Tibial artery (tissue), 4 donors: ENCODE data around the gene IL23R.

Experiments used
- DNase-seq, 2 donors: peaks; one replicate each; pipeline ENCODE4 v3.0.0-alpha.2; 2019
- H3K27ac ChIP-seq, 2 donors: fragments of 200-600 bp; sonication (generic) in 1 of 2; 1 replicate in 1 of 2; 2 replicates in 1 of 2; pipeline ENCODE4 v1.5.1; 2018 to 2019; ENCODE audit warnings: mild to moderate bottlenecking in 1 of 2
- H3K27me3 ChIP-seq, 2 donors: fragments of 200-600 bp; sonication (generic) in 1 of 2; one replicate each; pipeline versions ENCODE4 v1.5.1 to v1.6.0; 2016 to 2019
- H3K36me3 ChIP-seq, 3 donors: fragments of 200-600 bp; sonication (generic) in 2 of 3; one replicate each; pipeline ENCODE4 v1.5.1; 2016 to 2019; ENCODE audit warnings: mild to moderate bottlenecking in 2 of 3
- H3K4me1 ChIP-seq, 4 donors: fragments of 200-600 bp; sonication (generic) in 2 of 4; 1 replicate in 3 of 4; 2 replicates in 1 of 4; pipeline ENCODE4 v1.5.1; 2016 to 2019
- H3K4me3 ChIP-seq, 2 donors: fragments of 200-600 bp; sonication (generic) in 1 of 2; 1 replicate in 1 of 2; 2 replicates in 1 of 2; pipeline ENCODE4 v1.5.1; 2018 to 2019; ENCODE audit warnings: mild to moderate bottlenecking in 2 of 2
- H3K9me3 ChIP-seq, 3 donors: fragments of 200-600 bp; sonication (generic) in 1 of 3; one replicate each; pipeline ENCODE4 v1.5.1; 2016 to 2019
- intact Hi-C: fragments of 100-400 bp; cut with DNase I; formaldehyde crosslinking; loops from one replicate; pipeline ENCODE4 v1.15.0; 2023; ENCODE audit warnings: low total_unique reads
- TF ChIP-seq, protein P1 (sequence below), 2 experiments: fragments of 200-600 bp in 1 of 2; fragments of 450-650 bp in 1 of 2; IDR thresholded peaks; one replicate each; pipeline ENCODE4 v1.5.1; 2017 to 2019; ENCODE audit warnings: antibody characterized with exemption in 2 of 2, mild to moderate bottlenecking in 1 of 2, moderate library complexity in 1 of 2

The IL23R gene

DNA sequence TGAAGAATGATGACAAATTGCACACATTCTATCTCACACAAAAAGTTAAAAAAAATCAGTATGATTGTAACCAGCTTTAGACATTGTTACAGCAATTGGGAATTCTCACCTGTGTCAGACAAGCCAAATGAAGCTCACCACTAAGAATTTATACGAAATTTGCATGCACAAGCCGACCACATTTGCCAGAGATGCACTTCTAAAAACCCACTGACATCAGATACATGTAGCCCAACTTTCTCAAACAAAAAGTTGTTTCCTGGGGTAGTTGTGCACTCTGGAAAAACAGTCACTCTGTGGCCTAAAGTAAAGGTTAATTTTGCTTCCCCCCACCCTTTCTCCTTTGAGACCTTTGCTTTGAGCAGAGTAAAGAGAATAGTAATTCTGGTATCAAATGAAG lies 73.5 kb downstream of the IL23R start:
- Histone ChIP-seq H3K4me1 (no peaks in the 10 kb centered on the region), H3K9me3 (no peaks in the 10 kb centered on the region), H3K27me3 (no peaks in the 10 kb centered on the region), H3K4me3 (no peak overlapping the region), H3K36me3 (no peaks in the 10 kb centered on the region), H3K27ac (no peak overlapping the region)
- intact Hi-C loops: loop anchor here (10.0 kb wide), 1 partner anchor 265 kb away; no protein-coding TSS in a partner anchor
- DNase-seq: no peak
- TF ChIP-seq, protein P1, sequence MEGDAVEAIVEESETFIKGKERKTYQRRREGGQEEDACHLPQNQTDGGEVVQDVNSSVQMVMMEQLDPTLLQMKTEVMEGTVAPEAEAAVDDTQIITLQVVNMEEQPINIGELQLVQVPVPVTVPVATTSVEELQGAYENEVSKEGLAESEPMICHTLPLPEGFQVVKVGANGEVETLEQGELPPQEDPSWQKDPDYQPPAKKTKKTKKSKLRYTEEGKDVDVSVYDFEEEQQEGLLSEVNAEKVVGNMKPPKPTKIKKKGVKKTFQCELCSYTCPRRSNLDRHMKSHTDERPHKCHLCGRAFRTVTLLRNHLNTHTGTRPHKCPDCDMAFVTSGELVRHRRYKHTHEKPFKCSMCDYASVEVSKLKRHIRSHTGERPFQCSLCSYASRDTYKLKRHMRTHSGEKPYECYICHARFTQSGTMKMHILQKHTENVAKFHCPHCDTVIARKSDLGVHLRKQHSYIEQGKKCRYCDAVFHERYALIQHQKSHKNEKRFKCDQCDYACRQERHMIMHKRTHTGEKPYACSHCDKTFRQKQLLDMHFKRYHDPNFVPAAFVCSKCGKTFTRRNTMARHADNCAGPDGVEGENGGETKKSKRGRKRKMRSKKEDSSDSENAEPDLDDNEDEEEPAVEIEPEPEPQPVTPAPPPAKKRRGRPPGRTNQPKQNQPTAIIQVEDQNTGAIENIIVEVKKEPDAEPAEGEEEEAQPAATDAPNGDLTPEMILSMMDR (IDR thresholded peaks at IDR 0.05): no peak

DNA sequence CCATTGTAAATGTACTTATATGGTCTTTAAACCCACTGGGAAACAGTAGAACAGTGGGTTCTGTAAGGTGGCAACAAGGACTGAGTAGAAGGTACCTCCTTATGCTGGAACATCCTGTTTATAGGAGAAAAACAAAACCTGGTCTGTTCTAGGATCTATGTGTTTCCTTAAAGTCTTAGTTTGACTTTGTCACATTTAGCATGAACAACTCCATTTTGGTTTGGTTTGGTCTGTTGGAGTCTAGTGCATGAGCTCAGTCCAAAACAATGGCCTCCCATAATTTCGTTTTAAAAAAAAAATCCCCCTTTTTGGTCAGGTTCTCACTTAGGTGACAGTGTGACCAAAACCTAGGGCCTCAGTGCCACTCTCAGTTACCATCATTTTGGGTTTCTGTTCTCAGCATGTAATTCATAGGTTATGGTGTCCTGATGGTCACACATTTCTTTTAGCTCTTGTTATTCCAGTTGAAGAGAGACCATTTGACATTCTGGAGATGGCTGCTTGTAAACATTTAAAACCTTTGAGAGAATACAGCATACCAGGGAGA lies 75.0 kb downstream of the IL23R start:
- no peaks in the 10 kb centered on the region for H3K27me3 ChIP-seq
- H3K4me1 ChIP-seq: no peaks in the 10 kb centered on the region
- H3K36me3 ChIP-seq: no peaks in the 10 kb centered on the region
- intact Hi-C loops: no loop called here
- no peaks in the 10 kb centered on the region for H3K9me3 ChIP-seq
- no peak for DNase-seq
- H3K4me3 ChIP-seq: no peak overlapping the region
- TF ChIP-seq, protein P1 (IDR thresholded peaks at IDR 0.05): no peak
- H3K27ac ChIP-seq: no peak overlapping the region

DNA sequence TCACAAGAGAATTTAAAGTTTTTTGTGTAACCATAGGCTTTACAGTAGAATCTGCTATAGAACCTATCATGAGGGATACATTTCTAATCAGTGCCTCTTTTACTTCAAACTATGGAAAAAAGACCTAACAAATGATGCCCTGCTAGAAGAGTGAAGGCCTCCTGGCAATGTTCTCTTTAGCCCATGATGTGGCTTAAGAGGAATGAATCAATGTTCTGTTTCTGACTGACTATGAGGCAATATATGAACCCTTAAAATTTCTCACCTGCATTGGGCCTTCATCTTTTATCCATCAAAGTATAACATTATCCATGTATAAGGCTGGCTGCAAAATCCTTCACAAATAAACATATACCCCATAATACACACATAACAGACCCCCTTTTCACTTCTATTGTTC lies 75.8 kb downstream of the IL23R start:
- intact Hi-C loops: no loop called here
- DNase-seq: no peak
- H3K4me3 ChIP-seq: no peak overlapping the region
- TF ChIP-seq, protein P1 (IDR thresholded peaks at IDR 0.05): no peak
- no peak overlapping the region for H3K27ac ChIP-seq
- H3K4me1 ChIP-seq: no peaks in the 10 kb centered on the region
- no peaks in the 10 kb centered on the region for H3K36me3 ChIP-seq
- H3K27me3 ChIP-seq: no peaks in the 10 kb centered on the region
- H3K9me3 ChIP-seq: no peaks in the 10 kb centered on the region

DNA sequence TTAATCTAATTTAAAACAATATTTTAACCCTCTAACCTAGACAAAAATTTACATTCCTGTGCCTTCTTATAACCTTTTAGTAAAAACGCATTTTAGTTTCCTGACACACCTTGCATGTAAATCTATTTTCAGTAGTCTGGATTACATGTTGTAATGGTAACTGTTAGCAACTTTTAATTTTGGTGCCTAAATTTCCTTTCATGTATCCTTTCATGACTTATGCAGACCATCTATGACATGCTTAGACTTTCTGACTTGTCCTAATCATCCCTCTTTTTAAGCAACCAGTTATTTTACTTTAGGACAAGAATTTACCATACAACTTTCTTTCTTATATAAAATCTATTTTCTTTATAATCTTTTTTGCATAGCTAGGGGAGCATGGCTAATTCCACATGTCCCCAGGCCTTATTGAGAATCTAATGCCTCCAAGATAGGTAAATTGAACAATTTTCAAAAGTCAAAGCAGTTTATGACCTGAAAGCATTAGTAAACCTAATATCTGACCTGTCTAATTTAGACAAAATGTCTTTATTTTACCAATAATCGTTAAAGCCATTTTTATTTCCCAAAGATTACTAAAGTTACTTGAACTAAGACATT lies 83.9 kb downstream of the IL23R start:
- intact Hi-C loops: no loop called here
- no peaks in the 10 kb centered on the region for H3K4me1 ChIP-seq
- TF ChIP-seq, protein P1 (IDR thresholded peaks at IDR 0.05): no peak
- H3K9me3 ChIP-seq: no peaks in the 10 kb centered on the region
- no peaks in the 10 kb centered on the region for H3K27me3 ChIP-seq
- H3K27ac ChIP-seq: no peak overlapping the region
- DNase-seq: no peak
- H3K4me3 ChIP-seq: no peak overlapping the region
- H3K36me3 ChIP-seq: no peaks in the 10 kb centered on the region

DNA sequence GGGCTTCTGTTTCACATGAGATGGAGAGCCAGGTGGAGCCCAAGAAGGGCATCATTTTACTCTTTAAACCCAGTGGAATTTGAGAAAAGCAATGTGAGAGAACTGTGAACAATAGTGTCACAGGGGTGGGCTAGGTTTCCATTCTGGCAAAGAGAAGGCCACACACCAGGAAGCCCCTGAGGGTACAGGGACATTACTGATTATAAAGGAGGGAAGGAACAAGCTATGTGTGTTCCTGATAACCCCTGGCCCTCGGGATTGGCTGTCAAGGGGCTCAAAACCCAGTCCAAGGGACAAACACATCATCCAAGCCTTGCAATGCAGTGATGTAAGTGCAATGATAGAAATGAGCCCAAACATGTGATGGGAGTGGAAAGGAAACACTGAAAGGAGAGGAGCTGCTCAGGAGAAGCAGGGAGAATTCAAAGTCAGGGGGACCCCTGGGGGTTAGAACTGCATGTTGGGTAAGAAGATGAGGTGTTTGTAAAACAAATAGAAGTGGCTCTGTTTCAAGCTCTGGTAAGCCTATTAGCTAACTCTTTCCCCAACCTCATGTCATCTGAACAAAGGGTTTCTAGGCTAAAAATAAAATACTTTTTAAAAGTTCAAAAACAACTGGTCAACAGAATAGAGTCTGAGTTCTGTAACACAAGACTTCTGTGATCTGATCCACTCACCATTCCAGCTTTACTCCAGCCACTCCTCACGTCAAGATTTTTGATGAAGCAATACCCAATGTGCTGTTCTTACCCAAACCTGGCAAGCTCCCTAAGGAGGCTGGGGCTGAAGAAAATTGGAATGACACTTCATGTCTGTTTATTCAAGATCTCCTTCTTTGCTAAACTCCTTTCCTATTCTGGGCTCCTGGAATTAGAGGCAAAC lies 90.3 kb downstream of the IL23R start:
- Histone ChIP-seq H3K4me3 (no peak overlapping the region), H3K9me3 (no peaks in the 10 kb centered on the region), H3K27me3 (no peaks in the 10 kb centered on the region), H3K27ac (no peak overlapping the region), H3K4me1 (no peaks in the 10 kb centered on the region), H3K36me3 (no peaks in the 10 kb centered on the region)
- TF ChIP-seq, protein P1 (IDR thresholded peaks at IDR 0.05): no peak
- intact Hi-C loops: no loop called here
- peak in 1 of 2 donors; percentile 43 for DNase-seq
